ENCODE measurements around the gene ZNF576. TPM values are rescaled to one million over a fixed set of nuclear protein-coding genes. Genes with fewer than 3 reads are reported as not detected.
A peak's percentile ranks its signal among the peaks of the same experiment; 100 is the strongest.

The ZNF576 gene
- total and polyA plus RNA-seq, 9 of the 15 experiments (the other 6 are each of a cell fraction or from before 2014, with no cell fraction given), result 6.8 to 18.2 (median 12.2) TPM

GRCh38 chr19:43619262-43620060, 23.1 kb downstream of the ZNF576 start, which contains the start of gene ZNF428 (continued):
- peak; percentile 1; the same call in 1 of the 2 replicates for TF ChIP-seq JUND (IDR thresholded peaks at IDR 0.05; ENCODE audit: borderline replicate concordance, low read depth, low read length)
- no peak for TF ChIP-seq JUND (tag; IDR thresholded peaks at IDR 0.05; ENCODE audit: borderline replicate concordance, low read depth, low read length)
- 0 out of 2 replicates have a peak, but pooled peaks have one; percentile 4 for TF ChIP-seq ETV5 (CRISPR knock-in tag; IDR thresholded peaks at IDR 0.05; ENCODE audit: low read depth)
- no peak for TF ChIP-seq ZNF695 (CRISPR knock-in tag; IDR thresholded peaks at IDR 0.05)
- no peak; the same call in 1 of the 2 replicates for TF ChIP-seq KLF1 (tag; IDR thresholded peaks at IDR 0.05)
- TF ChIP-seq MCM3 (IDR thresholded peaks at IDR 0.05), result no peak
- no peak for TF ChIP-seq ELF4 (CRISPR knock-in tag; IDR thresholded peaks at IDR 0.05)
- TF ChIP-seq ZNF431 (CRISPR knock-in tag; IDR thresholded peaks at IDR 0.05), result no peak
- peak; percentile 81; the same call in 1 of the 2 replicates for TF ChIP-seq MYNN (IDR thresholded peaks at IDR 0.05)
- TF ChIP-seq MYNN (CRISPR knock-in tag; IDR thresholded peaks at IDR 0.05), result peak; percentile 72; the same call in 1 of the 2 replicates
- TF ChIP-seq, protein P1, sequence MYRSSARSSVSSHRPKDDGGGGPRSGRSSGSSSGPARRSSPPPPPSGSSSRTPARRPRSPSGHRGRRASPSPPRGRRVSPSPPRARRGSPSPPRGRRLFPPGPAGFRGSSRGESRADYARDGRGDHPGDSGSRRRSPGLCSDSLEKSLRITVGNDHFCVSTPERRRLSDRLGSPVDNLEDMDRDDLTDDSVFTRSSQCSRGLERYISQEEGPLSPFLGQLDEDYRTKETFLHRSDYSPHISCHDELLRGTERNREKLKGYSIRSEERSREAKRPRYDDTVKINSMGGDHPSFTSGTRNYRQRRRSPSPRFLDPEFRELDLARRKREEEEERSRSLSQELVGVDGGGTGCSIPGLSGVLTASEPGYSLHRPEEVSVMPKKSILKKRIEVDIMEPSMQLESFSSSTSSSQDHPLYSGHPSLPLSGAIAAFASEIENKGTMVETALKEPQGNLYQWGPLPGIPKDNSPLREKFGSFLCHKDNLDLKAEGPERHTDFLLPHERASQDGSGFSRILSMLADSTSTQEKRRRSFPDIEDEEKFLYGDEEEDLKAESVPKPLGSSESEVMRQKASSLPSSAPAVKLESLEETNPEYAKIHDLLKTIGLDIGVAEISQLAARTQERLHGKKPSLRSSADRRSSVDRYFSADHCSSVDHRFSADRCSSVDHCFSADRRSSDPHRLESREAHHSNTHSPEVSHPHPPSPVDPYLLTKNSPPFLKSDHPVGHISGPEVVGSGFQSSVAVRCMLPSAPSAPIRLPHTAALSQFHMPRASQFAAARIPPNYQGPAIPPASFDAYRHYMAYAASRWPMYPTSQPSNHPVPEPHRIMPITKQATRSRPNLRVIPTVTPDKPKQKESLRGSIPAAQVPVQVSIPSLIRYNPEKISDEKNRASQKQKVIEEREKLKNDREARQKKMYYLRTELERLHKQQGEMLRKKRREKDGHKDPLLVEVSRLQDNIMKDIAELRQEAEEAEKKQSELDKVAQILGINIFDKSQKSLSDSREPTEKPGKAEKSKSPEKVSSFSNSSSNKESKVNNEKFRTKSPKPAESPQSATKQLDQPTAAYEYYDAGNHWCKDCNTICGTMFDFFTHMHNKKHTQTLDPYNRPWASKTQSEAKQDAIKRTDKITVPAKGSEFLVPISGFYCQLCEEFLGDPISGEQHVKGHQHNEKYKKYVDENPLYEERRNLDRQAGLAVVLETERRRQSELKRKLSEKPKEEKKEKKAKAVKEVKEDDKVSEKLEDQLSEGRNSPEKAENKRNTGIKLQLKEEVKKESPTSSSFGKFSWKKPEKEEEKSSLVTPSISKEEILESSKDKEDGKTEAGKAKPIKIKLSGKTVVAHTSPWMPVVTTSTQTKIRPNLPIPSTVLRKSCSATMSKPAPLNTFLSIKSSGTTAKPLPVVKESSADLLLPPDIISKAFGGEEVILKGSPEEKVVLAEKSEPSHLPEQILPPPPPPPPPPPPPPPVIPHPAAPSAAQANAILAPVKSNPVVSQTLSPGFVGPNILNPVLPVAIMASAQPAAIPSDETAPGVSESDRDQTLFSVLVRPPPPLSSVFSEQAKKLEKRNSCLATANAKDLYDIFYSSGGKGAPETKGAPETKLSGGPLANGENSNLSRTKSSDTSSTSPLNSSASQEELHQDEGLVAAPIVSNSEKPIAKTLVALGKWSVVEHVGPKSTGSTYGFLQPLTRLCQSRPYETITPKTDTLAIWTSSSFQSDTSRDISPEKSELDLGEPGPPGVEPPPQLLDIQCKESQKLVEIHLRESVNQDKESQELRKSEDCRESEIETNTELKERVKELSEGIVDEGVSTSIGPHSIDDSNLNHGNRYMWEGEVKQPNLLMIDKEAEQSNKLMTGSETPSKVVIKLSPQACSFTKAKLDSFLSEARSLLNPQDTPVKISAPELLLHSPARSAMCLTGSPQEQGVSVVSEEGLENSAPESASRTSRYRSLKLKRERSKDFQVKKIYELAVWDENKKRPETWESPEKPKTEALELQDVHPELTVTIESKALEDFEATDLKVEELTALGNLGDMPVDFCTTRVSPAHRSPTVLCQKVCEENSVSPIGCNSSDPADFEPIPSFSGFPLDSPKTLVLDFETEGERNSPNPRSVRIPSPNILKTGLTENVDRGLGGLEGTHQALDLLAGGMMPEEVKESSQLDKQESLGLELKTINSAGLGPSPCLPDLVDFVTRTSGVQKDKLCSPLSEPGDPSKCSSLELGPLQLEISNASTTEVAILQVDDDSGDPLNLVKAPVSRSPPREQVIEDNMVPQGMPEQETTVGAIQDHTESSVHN (IDR thresholded peaks at IDR 0.05; ENCODE audit: borderline replicate concordance in 1 of 2, low read depth in 1 of 2), result no peak
- TF ChIP-seq, protein P2, sequence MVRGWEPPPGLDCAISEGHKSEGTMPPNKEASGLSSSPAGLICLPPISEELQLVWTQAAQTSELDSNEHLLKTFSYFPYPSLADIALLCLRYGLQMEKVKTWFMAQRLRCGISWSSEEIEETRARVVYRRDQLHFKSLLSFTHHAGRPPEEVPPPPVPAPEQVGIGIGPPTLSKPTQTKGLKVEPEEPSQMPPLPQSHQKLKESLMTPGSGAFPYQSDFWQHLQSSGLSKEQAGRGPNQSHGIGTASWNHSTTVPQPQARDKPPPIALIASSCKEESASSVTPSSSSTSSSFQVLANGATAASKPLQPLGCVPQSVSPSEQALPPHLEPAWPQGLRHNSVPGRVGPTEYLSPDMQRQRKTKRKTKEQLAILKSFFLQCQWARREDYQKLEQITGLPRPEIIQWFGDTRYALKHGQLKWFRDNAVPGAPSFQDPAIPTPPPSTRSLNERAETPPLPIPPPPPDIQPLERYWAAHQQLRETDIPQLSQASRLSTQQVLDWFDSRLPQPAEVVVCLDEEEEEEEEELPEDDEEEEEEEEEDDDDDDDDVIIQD (CRISPR knock-in tag; IDR thresholded peaks at IDR 0.05), result no peak; the same call in 1 of the 2 replicates
- TF ChIP-seq PKNOX1 (IDR thresholded peaks at IDR 0.05), result no peak; the same call in 1 of the 2 replicates
- TF ChIP-seq ZNF780A (CRISPR knock-in tag; IDR thresholded peaks at IDR 0.05), result no peak
- no peak for TF ChIP-seq PHTF2 (CRISPR knock-in tag; IDR thresholded peaks at IDR 0.05)
